HepG2 (cell line): Measurements from ENCODE around the gene TCF7L2. TPM values are rescaled to one million over a fixed set of nuclear protein-coding genes. Genes with fewer than 3 reads are reported as not detected.

Experiments
- ATAC-seq: fragments of 200-7000 bp; cut with Tn5 transposase; 3 replicates; pipeline ENCODE4 v1.9.1; 2020; ENCODE audit warnings: mild to moderate bottlenecking, moderate library complexity
- BruUV-seq: library from RNA; stranded (reverse); fragments of 400-500 nt; replicated peaks from 2 replicates; lab custom pipeline; 2021; lab: Mats Ljungman, UMichigan
- CTCF ChIA-PET: fragments of 300-600 bp; formaldehyde crosslinking; extraction: SDS; loops from one replicate; lab custom pipeline; 2021; ENCODE audit warnings: low total read pairs, inconsistent platforms, low intra/inter-chr PET ratio; lab: Yijun Ruan, JAX
- POLR2A ChIA-PET: fragments of 350-600 bp; sonication (Branson Sonifier 250); formaldehyde crosslinking; loops from one replicate; lab custom pipeline; 2020; ENCODE audit warnings: antibody characterized with exemption, inconsistent platforms; lab: Yijun Ruan, JAX
- DNase-seq: peaks from one replicate; pipeline ENCODE4 v3.0.0-alpha.2; 2015; ENCODE audit warnings: low spot score
- FAIRE-seq: peaks from 3 replicates; lab custom pipeline; 2011; peaks lifted over from hg19 to GRCh38; lab: Jason Lieb, UNC
- H2AFZ ChIP-seq: one replicate; pipeline ENCODE4 v1.6.1; 2011; ENCODE audit warnings: low read length, inconsistent platforms
- H3K27ac ChIP-seq: fragments of 300-600 bp; 3 replicates; pipeline ENCODE4 v1.8.0; 2011; ENCODE audit warnings: mixed run types, mild to moderate bottlenecking, mixed read lengths, low read length, inconsistent platforms; ENCODE audit not compliant: insufficient read depth; ENCODE audit errors: extremely low read length
- H3K27me3 ChIP-seq, 2 experiments: fragments of 200-600 bp in 1 of 2; 2 replicates in 1 of 2; 3 replicates in 1 of 2; pipeline versions ENCODE4 v1.6.0 to v1.8.0; 2011; ENCODE audit warnings: low read length in 2 of 2, mild to moderate bottlenecking in 2 of 2, moderate library complexity in 2 of 2, inconsistent platforms in 1 of 2; ENCODE audit not compliant: insufficient read depth in 2 of 2, control insufficient read depth in 1 of 2
- H3K36me3 ChIP-seq, 2 experiments: fragments of 200-600 bp in 1 of 2; replicated peaks in 1 of 2; 2 replicates in 1 of 2; 3 replicates in 1 of 2; pipeline versions ENCODE4 v1.5.1 to v1.8.0; 2011; ENCODE audit warnings: low read length in 2 of 2, inconsistent platforms in 1 of 2; ENCODE audit not compliant: insufficient read depth in 2 of 2, control insufficient read depth in 1 of 2
- H3K4me1 ChIP-seq: 2 replicates; pipeline ENCODE4 v1.5.1; 2012; ENCODE audit warnings: low read length, inconsistent platforms; ENCODE audit not compliant: insufficient read depth
- H3K4me2 ChIP-seq: 2 replicates; pipeline ENCODE4 v1.6.0; 2011; ENCODE audit warnings: low read depth, low read length, inconsistent platforms
- H3K4me3 ChIP-seq, 3 experiments: fragments of 200-600 bp in 1 of 3; sonication (generic), shearing (Covaris generic) in 1 of 3; replicated peaks in 1 of 3; 2 replicates each; pipeline ENCODE4 v1.5.1; 2011 to 2016; ENCODE audit warnings: low read length in 3 of 3, inconsistent platforms in 2 of 3, low read depth in 2 of 3, mild to moderate bottlenecking in 2 of 3, control low read depth in 1 of 3, mixed read lengths in 1 of 3; ENCODE audit not compliant: insufficient read depth in 1 of 3
- H3K79me2 ChIP-seq: one replicate; pipeline ENCODE4 v1.6.1; 2011; ENCODE audit warnings: low read length, inconsistent platforms; ENCODE audit not compliant: insufficient read depth
- H3K9ac ChIP-seq: 2 replicates; pipeline ENCODE4 v1.6.0; 2011; ENCODE audit warnings: mild to moderate bottlenecking, low read depth, low read length, inconsistent platforms; ENCODE audit not compliant: insufficient read depth
- H3K9me3 ChIP-seq: 2 replicates; pipeline ENCODE4 v1.5.1; 2012; ENCODE audit warnings: mild to moderate bottlenecking, low read length
- H4K20me1 ChIP-seq: 2 replicates; pipeline ENCODE4 v1.6.0; 2011; ENCODE audit warnings: inconsistent platforms, mild to moderate bottlenecking, low read length, moderate library complexity; ENCODE audit not compliant: insufficient read depth
- GATA4 ChIP-seq: sonication (generic); IDR thresholded peaks from 2 replicates; pipeline ENCODE4 v1.6.1; 2016; ENCODE audit warnings: antibody characterized with exemption, low read depth, borderline replicate concordance
- KDM1A ChIP-seq: IDR thresholded peaks from 2 replicates; pipeline ENCODE4 v1.6.1; 2016; ENCODE audit warnings: missing compliant biosample characterization
- NFE2 ChIP-seq: sonication (generic); formaldehyde crosslinking; IDR thresholded peaks from 2 replicates; pipeline ENCODE4 v1.4.0; 2020; ENCODE audit warnings: missing genetic modification reagents
- NONO ChIP-seq, 2 experiments: fragments of 450-650 bp in 1 of 2; sonication (generic) in 1 of 2; formaldehyde crosslinking in 1 of 2; IDR thresholded peaks in 1 of 2; conservative IDR thresholded peaks in 1 of 2; 2 replicates each; pipeline versions ENCODE4 v1.6.1 to v1.8.0; 2017 to 2022; ENCODE audit warnings: mild to moderate bottlenecking in 1 of 2, missing genetic modification reagents in 1 of 2, moderate library complexity in 1 of 2
- POLR2A ChIP-seq, 2 experiments: IDR thresholded peaks; 2 replicates each; pipeline ENCODE4 v1.6.1; 2011; ENCODE audit warnings: low read depth in 2 of 2, low read length in 2 of 2, mild to moderate bottlenecking in 1 of 2, moderate library complexity in 1 of 2; ENCODE audit not compliant: insufficient read depth in 1 of 2
- REL ChIP-seq: sonication (generic); formaldehyde crosslinking; conservative IDR thresholded peaks from 2 replicates; pipeline ENCODE4 v1.8.0; 2022; ENCODE audit warnings: mild to moderate bottlenecking, missing genetic modification reagents, moderate library complexity
- REXO4 ChIP-seq: sonication (generic); formaldehyde crosslinking; IDR thresholded peaks from 2 replicates; pipeline ENCODE4 v1.8.0; 2022; ENCODE audit warnings: missing genetic modification reagents, mild to moderate bottlenecking, borderline replicate concordance
- SETDB1 ChIP-seq: sonication (generic); formaldehyde crosslinking; IDR thresholded peaks from 2 replicates; pipeline ENCODE4 v1.5.1; 2020; ENCODE audit warnings: missing genetic modification reagents, mild to moderate bottlenecking, borderline replicate concordance
- SIX1 ChIP-seq: sonication (generic); formaldehyde crosslinking; IDR thresholded peaks from 2 replicates; pipeline ENCODE4 v1.4.0; 2020; ENCODE audit warnings: missing genetic modification reagents, borderline replicate concordance
- TCF12 ChIP-seq, 2 experiments: fragments of 450-650 bp in 1 of 2; sonication (generic) in 1 of 2; formaldehyde crosslinking in 1 of 2; IDR thresholded peaks; 2 replicates each; pipeline versions ENCODE4 v1.6.1 to v1.8.0; 2017 to 2022; ENCODE audit warnings: antibody characterized with exemption in 1 of 2, mild to moderate bottlenecking in 1 of 2, missing genetic modification reagents in 1 of 2, moderate library complexity in 1 of 2
- TEAD2 ChIP-seq: sonication (generic); formaldehyde crosslinking; IDR thresholded peaks from 2 replicates; pipeline ENCODE4 v1.9.0; 2021; ENCODE audit warnings: missing genetic modification reagents
- ZIK1 ChIP-seq: sonication (generic); formaldehyde crosslinking; IDR thresholded peaks from 2 replicates; pipeline ENCODE4 v1.5.0; 2020; ENCODE audit warnings: mild to moderate bottlenecking, low read depth, missing genetic modification reagents, borderline replicate concordance
- ZNF124 ChIP-seq: sonication (generic); formaldehyde crosslinking; IDR thresholded peaks from 2 replicates; pipeline ENCODE4 v1.4.0; 2020; ENCODE audit warnings: missing genetic modification reagents
- ZNF251 ChIP-seq: sonication (generic); formaldehyde crosslinking; IDR thresholded peaks from 2 replicates; pipeline ENCODE4 v1.9.0; 2021; ENCODE audit warnings: mild to moderate bottlenecking, missing genetic modification reagents
- ZNF713 ChIP-seq: sonication (generic); formaldehyde crosslinking; IDR thresholded peaks from 2 replicates; pipeline ENCODE4 v1.4.0; 2020; ENCODE audit warnings: mild to moderate bottlenecking, missing genetic modification reagents
- WGBS: methylation state at CpG from one replicate; pipeline ENCODE4 v1.1.6; 2017; ENCODE audit warnings: low lambda C conversion rate; 5-methylcytosine and 5-hydroxymethylcytosine counted together
- in situ Hi-C: cut with HindIII; loops from 2 replicates; pipeline ENCODE4 v1.10.0; 2017; ENCODE audit warnings: low pct_unique_long_range_greater_than_20kb; ENCODE audit not compliant: extremely low pct_ligation_motif_present
- intact Hi-C: fragments of 100-400 bp; cut with micrococcal nuclease; formaldehyde crosslinking; loops from one replicate; pipeline ENCODE4 v1.10.0; 2022; ENCODE audit not compliant: unreplicated experiment
- polyA plus RNA-seq, 8 experiments: library from polyadenylated mRNA; depleted of rRNA in 3 of 8; stranded (reverse) in 7 of 8; unstranded in 1 of 8; fragments of >200 nt; fragmentation: Illumina TruSeq in 4 of 8; extraction: Trizol in 4 of 8; gene quantifications; 2 replicates each; pipeline versions ENCODE4 v1.2.1 to v1.2.3, GENCODE V29; 2011 to 2016; ENCODE audit warnings: low read depth in 4 of 8, missing spikeins in 1 of 8, mixed read lengths in 1 of 8; ENCODE audit not compliant: insufficient read depth in 1 of 8
- total RNA-seq, 5 experiments: library from RNA; depleted of rRNA; stranded (reverse); fragments of >200 nt; fragmentation: Illumina TruSeq; extraction: Trizol; gene quantifications; 2 replicates each; pipeline ENCODE4 v1.2.3, GENCODE V29; 2016; ENCODE audit warnings: low read depth in 1 of 5
- TF ChIP-seq, protein P1 (sequence below): sonication (generic); formaldehyde crosslinking; IDR thresholded peaks from 2 replicates; pipeline ENCODE4 v1.9.0; 2021; ENCODE audit warnings: missing genetic modification reagents, mild to moderate bottlenecking, borderline replicate concordance
- TF ChIP-seq, protein P2 (sequence below): fragments of 450-650 bp; IDR thresholded peaks from 2 replicates; pipeline ENCODE4 v1.6.1; 2017; ENCODE audit warnings: mild to moderate bottlenecking
- TF ChIP-seq, protein P3 (sequence below): sonication (generic); formaldehyde crosslinking; IDR thresholded peaks from 2 replicates; pipeline ENCODE4 v1.4.0; 2020; ENCODE audit warnings: mild to moderate bottlenecking, missing genetic modification reagents

The TCF7L2 gene
- total and polyA plus RNA-seq, 2 of the 13 experiments (the other 11 are each of a cell fraction or from before 2014, with no cell fraction given): 3.9 to 13.7 TPM

DNA sequence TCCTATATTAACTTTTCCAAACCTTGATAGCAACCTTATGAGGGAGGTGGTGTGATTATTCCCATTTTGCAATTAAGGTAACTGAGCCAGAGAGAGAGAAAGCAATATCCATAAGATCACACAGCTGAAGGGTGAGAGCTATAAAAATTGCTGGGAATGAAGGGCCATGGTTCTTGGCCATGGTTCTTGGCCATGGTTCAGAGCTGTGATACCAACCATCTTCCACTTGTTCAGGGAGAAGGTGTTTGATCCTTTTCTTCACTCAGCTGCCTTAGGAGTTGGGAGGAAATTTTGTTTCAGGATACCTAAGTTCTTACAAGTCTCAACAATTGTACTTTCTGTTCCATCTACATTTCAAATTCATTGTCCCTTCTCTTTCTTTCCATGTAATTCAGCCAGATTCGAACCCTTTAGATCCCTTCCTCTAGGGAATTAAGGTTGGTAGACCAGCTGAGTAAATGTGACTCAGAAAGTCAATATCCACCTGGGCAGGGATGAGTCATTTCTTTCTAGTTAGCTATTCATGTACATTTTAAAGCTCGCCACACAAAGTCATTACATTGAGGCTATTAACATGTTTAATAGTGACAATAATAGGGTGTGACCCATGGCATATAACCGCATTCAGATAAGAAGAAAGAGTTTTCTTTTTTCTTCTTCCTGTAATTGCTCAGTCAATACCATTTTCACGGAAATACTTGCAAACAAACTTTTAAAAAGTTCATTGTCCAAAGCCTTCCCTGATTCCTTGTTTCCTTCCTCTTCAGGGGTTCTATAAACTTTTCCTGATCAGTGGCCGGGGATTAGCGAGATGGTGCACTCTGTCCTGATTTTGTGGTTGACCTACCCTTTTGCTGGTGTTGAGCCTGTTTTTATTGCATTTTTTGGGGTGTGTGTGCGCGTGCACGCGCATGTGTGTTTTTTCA, 143.4 kb downstream of the TCF7L2 start:
- Histone ChIP-seq H3K4me2 (peak overlapping the region; percentile 43), H3K9me3 (no peaks in the 10 kb centered on the region), H4K20me1 (peaks cover 17% of the 10 kb centered on the region), H3K27ac (peak overlapping the region; percentile 48), H3K36me3 (peaks cover 19 to 41% of the 10 kb centered on the region in 2 experiments), H3K9ac (no peak overlapping the region), H3K79me2 (peaks cover 16% of the 10 kb centered on the region), H2AFZ (no peak overlapping the region), H3K4me1 (peaks cover 37% of the 10 kb centered on the region), H3K27me3 (no peaks in the 10 kb centered on the region), H3K4me3 (no peak overlapping the region)
- in situ Hi-C loops: no loop called here
- ATAC-seq (peak; percentile 86), DNase-seq (peak; percentile 88), FAIRE-seq (peak; percentile 79)
- intact Hi-C loops: no loop called here
- ChIA-PET POLR2A (interaction anchor here (0.9 to 1.3 kb wide), 2 partner anchors 9 to 20 kb away, joined by 3 read pairs; no protein-coding TSS in a partner anchor), CTCF (no interaction called here)
- 51% methylated on average over 10 of the region's 10 CpGs for WGBS
- no TSS peak for BruUV-seq
- TF ChIP-seq ZNF713 (CRISPR knock-in tag) (no peak), TCF12 (IDR thresholded peaks at IDR 0.05) (no peak), TCF12 (CRISPR knock-in tag; IDR thresholded peaks at IDR 0.05) (no peak), REXO4 (CRISPR knock-in tag) (no peak), ZNF124 (CRISPR knock-in tag) (no peak), NONO (IDR thresholded peaks at IDR 0.05) (no peak), NONO (CRISPR knock-in tag; conservative IDR thresholded peaks at IDR 0.05) (no peak), ZNF251 (CRISPR knock-in tag) (no peak), REL (CRISPR knock-in tag) (no peak), POLR2A (IDR thresholded peaks at IDR 0.05; ENCODE audit: insufficient read depth in 1 of 2, low read depth in 2 of 2, low read length in 2 of 2) (no peak), KDM1A (no peak), SIX1 (CRISPR knock-in tag) (no peak; the same call in 1 of the 2 replicates), TEAD2 (no peak), ZIK1 (CRISPR knock-in tag) (no peak), NFE2 (no peak), GATA4 (peak; percentile 84; the same call in 1 of the 2 replicates), SETDB1 (CRISPR knock-in tag) (no peak)
- TF ChIP-seq, protein P1, sequence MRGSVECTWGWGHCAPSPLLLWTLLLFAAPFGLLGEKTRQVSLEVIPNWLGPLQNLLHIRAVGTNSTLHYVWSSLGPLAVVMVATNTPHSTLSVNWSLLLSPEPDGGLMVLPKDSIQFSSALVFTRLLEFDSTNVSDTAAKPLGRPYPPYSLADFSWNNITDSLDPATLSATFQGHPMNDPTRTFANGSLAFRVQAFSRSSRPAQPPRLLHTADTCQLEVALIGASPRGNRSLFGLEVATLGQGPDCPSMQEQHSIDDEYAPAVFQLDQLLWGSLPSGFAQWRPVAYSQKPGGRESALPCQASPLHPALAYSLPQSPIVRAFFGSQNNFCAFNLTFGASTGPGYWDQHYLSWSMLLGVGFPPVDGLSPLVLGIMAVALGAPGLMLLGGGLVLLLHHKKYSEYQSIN: no peak
- TF ChIP-seq, protein P2, sequence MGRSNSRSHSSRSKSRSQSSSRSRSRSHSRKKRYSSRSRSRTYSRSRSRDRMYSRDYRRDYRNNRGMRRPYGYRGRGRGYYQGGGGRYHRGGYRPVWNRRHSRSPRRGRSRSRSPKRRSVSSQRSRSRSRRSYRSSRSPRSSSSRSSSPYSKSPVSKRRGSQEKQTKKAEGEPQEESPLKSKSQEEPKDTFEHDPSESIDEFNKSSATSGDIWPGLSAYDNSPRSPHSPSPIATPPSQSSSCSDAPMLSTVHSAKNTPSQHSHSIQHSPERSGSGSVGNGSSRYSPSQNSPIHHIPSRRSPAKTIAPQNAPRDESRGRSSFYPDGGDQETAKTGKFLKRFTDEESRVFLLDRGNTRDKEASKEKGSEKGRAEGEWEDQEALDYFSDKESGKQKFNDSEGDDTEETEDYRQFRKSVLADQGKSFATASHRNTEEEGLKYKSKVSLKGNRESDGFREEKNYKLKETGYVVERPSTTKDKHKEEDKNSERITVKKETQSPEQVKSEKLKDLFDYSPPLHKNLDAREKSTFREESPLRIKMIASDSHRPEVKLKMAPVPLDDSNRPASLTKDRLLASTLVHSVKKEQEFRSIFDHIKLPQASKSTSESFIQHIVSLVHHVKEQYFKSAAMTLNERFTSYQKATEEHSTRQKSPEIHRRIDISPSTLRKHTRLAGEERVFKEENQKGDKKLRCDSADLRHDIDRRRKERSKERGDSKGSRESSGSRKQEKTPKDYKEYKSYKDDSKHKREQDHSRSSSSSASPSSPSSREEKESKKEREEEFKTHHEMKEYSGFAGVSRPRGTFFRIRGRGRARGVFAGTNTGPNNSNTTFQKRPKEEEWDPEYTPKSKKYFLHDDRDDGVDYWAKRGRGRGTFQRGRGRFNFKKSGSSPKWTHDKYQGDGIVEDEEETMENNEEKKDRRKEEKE: no peak
- TF ChIP-seq, protein P3, sequence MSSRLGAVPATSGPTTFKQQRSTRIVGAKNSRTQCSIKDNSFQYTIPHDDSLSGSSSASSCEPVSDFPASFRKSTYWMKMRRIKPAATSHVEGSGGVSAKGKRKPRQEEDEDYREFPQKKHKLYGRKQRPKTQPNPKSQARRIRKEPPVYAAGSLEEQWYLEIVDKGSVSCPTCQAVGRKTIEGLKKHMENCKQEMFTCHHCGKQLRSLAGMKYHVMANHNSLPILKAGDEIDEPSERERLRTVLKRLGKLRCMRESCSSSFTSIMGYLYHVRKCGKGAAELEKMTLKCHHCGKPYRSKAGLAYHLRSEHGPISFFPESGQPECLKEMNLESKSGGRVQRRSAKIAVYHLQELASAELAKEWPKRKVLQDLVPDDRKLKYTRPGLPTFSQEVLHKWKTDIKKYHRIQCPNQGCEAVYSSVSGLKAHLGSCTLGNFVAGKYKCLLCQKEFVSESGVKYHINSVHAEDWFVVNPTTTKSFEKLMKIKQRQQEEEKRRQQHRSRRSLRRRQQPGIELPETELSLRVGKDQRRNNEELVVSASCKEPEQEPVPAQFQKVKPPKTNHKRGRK (CRISPR knock-in tag): no peak
